Measurements from ENCODE around the gene CCNF.

The CCNF gene

DNA sequence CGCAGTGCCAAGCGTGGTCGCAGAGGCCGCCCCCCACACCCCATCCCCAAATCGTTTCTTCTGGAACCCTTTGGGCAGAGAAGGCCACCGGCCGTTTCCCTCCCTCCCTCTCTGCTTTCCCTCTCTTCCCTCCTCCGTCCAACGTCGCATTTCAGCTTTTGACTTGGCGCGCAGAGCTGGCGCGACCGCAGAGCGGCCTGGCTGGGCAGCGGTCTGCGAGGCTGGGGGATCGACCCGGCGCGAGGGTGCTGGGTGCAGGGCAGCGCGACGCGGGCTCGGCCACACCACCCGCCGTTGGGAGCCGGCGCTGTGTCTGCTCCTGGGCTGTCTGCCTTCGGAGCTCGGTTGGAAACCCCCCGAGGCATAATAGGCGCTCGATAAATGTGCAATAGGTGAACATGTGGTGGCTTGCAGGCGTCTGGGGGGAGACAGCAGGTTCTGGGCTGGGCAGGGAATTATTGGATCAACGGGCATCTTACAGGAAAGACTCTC, 39.0 kb downstream of the CCNF start:
- peak overlapping the region; percentile 21 for H3K4me3 ChIP-seq (ENCODE audit: low read depth, low read length)
- DNase-seq (ENCODE audit: low read depth, low spot score), result no peak
- in situ Hi-C loops (cut with HindIII; ENCODE audit: low sequenced_read_pairs), result no loop called here
- no peak for TF ChIP-seq CTCF (IDR thresholded peaks at IDR 0.05; ENCODE audit: low read depth, low read length)

DNA sequence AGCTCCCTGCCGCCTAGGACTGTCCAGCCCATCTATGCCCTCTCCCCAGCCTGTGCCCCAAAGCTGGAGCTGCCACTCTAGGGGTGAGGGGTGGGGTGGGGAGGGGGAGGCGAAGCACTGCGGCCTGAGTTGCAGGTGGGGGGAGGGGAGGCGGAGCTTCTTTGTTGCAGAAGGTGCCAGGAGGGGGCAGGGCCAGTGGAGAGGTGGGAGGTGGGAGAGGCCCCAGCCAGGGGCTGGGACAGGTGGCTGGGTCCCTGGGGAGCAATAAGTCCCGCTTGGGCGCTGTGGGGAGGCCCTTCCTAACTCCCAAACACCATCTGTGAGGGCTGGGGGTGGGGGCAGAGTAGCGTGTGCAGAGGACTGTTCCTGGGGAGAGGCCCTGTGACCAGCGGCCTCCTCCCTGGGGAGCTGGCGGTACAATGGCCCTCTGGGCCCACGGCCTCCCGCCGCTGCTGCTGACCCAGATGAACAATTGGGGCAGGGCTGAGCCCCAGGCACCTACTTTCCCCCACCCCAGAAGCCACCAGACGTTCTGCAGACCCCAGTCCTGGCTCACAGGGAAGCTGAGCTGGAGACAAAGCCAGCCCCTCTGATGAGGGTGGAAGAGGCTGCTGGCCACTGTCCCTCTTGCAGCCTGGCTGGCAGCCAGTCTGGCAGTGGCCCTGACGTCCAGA, 39.6 kb downstream of the CCNF start:
- in situ Hi-C loops (cut with HindIII; ENCODE audit: low sequenced_read_pairs), result no loop called here
- no peak for TF ChIP-seq CTCF (IDR thresholded peaks at IDR 0.05; ENCODE audit: low read depth, low read length)
- no peak overlapping the region for H3K4me3 ChIP-seq (ENCODE audit: low read depth, low read length)

DNA sequence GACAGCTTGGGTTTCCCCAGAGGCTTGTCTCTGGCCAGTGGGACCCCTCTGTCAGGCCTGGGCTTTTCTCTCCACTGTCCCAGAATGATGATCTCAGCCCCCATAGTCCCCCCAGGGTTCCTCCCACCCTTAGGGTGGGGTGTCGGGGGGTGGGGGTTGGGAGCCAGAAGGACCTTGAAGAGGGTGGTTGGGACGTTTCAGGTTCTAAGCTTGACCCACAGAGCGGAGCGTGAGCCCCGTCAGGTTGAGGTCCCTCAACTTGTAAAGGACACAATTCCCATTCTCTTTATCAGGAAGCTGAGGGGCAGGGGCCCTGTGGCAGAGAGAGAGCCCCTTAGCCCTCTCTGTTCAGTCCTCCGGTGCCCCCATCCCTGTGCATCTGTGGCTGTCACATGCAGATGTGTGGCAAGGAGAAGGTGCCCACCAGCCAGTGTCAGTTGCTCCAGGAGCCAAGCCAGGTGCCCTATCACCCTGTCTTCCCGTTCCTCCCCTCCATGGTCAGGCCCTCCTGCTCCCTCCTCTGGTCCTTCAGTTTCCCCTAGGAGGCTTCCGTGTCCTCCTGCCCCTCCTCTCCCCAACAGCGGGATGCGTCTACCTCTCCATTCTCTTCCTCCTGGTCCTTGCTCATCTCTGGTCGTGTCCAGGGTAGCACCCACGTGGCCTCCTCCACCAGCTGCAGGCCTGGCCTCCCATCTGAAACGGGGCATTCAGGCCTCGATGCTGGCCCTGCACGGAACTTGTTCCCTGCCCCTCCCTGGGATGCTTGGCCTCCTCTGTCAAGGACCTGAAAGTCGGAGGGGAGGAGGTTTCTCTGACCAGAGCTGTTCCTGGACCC, 40.4 kb downstream of the CCNF start:
- H3K4me3 ChIP-seq (ENCODE audit: low read depth, low read length), result no peak overlapping the region
- DNase-seq (ENCODE audit: low read depth, low spot score), result no peak
- no peak for TF ChIP-seq CTCF (IDR thresholded peaks at IDR 0.05; ENCODE audit: low read depth, low read length)
- in situ Hi-C loops (cut with HindIII; ENCODE audit: low sequenced_read_pairs), result no loop called here

More for the DNA sequence above, 39.6 kb downstream of the CCNF start:
- DNase-seq (ENCODE audit: low read depth, low spot score), result no peak

GRCh38 chr16:2470234-2470601, 41.0 kb downstream of the CCNF start:
- no peak for TF ChIP-seq CTCF (IDR thresholded peaks at IDR 0.05; ENCODE audit: low read depth, low read length)
- no peak overlapping the region for H3K4me3 ChIP-seq (ENCODE audit: low read depth, low read length)
- DNase-seq (ENCODE audit: low read depth, low spot score), result no peak
- in situ Hi-C loops (cut with HindIII; ENCODE audit: low sequenced_read_pairs), result no loop called here

DNA sequence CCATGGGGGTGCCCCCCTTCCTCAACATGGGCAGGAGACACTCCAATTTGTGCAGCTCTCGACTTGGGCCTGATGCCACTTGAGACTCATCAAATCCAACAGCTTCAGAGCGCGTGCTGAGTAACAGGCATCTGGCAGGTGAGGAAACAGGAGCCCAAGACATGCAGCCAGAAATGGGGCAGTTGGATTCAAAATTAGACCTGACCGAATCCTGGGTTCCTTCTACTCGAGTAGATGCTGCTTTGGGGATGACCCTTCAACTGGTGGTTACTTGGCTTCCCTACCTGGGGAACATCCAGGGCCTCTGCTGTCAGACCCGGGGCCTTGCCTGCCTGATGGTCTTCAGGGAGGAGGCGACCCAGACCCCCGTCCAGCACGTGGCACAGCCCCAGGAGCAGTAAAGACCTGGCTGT, 41.4 kb downstream of the CCNF start:
- no peak for TF ChIP-seq CTCF (IDR thresholded peaks at IDR 0.05; ENCODE audit: low read depth, low read length)
- H3K4me3 ChIP-seq (ENCODE audit: low read depth, low read length), result no peak overlapping the region
- in situ Hi-C loops (cut with HindIII; ENCODE audit: low sequenced_read_pairs), result no loop called here
- no peak for DNase-seq (ENCODE audit: low read depth, low spot score)

GRCh38 chr16:2471016-2471652, 41.9 kb downstream of the CCNF start, which contains the start of gene NTN3:
NTN3 (plus strand) TSS chr16:2471297; CDS start chr16:2471702, 405 bp downstream.
- no peak for DNase-seq (ENCODE audit: low read depth, low spot score)
- no peak within 1 kb of the TSS for H3K4me3 ChIP-seq (ENCODE audit: low read depth, low read length)
- in situ Hi-C loops (cut with HindIII; ENCODE audit: low sequenced_read_pairs), result no loop called here
- no peak for TF ChIP-seq CTCF (IDR thresholded peaks at IDR 0.05; ENCODE audit: low read depth, low read length)
